Right renal cortex interstitium (tissue), 3 donors: ENCODE data around the gene ENTREP3. TPM values are rescaled to one million over a fixed set of nuclear protein-coding genes. Genes with fewer than 3 reads are reported as not detected.
"Not testable (repeated sequence)": the region's sequence is repeated elsewhere in the genome, so short reads cannot be mapped to it uniquely, and the experiment has no call there.

Experiments
- DNase-seq, 3 donors: peaks; one replicate each; pipeline ENCODE4 v3.0.0-alpha.2; 2013; ENCODE audit warnings: low read depth in 3 of 3, low spot score in 2 of 3
- polyA plus RNA-seq, 3 donors: library from polyadenylated mRNA; unstranded; fragments of 120-200 nt; gene quantifications; one replicate each; pipeline ENCODE4 v1.2.1, GENCODE V29; 2013; ENCODE audit not compliant: insufficient read length in 3 of 3

ENTREP3 gene
- polyA plus RNA-seq, 3 donors: 18.0 to 21.5 (median 19.3) TPM

DNA sequence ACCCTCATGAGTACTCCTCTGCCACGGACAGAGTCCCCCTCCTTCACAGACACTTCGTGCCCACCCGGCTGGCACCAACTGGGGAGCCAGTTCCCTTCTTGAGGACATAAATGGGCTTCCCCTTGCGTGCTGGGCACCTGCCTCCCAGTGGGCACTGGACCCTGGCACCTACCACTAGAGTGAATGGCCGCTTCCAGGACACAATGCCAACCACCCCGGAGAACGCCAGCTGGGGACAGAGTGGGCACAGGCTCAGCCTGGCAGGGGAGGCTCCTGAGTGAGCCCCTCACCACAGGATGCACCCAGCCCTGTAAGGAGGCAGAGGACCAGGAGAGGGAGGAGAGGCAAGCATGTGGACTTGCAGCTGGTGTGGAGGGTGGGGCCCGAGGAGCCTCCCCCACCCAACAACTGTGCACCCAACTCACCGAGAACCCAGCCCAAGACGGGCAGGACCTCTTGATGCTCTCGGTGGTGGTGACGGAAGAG lies 1.0 kb downstream of the ENTREP3 start:
- DNase-seq: no peak

DNA sequence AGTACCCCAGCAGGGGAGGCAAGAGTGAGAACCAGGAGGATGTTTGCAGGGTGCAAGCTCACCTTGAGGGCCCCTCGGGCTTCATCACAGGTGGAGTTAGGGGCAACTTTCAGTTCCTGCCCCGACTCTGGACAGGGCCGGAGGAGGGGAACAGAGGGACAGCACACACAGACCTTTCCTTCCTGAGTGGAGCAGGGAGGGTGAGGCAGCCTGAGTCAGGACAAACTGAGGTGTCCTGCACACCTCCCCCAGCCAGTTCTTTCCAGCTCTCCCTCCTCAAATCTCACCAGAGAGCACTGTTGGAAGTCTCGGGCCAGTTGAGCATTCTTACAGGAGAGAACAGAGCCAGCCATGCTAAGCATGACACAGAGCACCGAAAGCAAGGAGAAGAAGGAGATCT lies 1.5 kb downstream of the ENTREP3 start:
- DNase-seq: no peak

DNA sequence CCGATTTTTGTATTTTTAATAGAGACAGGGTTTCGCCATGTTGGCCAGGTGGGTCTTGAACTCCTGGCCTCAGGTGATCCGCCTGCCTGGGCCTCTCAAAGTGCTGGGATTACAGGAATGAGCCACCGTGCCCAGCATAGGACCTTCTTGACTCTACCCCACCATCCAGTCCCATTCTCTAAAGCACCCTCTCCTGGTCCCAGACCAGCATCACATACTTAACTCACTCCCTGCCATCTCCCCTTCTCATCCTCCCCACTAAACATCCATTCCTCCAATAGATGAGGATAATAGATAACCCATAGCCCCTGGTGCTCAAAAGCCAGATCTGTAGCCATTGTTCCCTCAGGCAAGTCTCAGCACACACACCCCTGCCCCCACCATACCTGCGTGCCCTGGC lies 2.1 kb downstream of the ENTREP3 start:
- DNase-seq: no peak

DNA sequence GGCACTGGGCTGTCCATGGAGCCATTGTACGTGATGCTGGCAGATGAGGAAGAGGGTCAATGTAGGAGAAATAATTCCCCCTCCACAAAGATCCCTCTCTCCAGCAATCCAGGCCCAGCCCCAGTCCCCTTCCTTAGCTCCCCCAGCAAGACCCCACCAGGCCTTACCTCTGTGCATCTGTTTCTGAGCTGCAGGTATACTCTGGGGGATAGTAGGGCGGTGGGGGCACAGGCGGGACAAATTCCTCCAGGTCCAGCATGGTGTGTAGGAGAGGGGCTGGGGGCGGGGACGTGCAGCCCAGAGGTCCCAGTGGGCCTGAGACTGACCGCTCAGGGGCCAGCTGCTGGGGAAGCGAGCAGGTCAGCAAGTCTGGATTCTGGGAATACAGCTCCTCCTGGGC lies 3.7 kb downstream of the ENTREP3 start:
- DNase-seq: no peak

- DNase-seq: peak in 2 of 3 donors; percentile 81 to 88
These were observed 4.4 kb downstream of the ENTREP3 start for GRCh38 chr1:155250633-155251449.

GRCh38 chr1:155250246-155250632 lies 5.0 kb downstream of the ENTREP3 start:
- no peak for DNase-seq

DNA sequence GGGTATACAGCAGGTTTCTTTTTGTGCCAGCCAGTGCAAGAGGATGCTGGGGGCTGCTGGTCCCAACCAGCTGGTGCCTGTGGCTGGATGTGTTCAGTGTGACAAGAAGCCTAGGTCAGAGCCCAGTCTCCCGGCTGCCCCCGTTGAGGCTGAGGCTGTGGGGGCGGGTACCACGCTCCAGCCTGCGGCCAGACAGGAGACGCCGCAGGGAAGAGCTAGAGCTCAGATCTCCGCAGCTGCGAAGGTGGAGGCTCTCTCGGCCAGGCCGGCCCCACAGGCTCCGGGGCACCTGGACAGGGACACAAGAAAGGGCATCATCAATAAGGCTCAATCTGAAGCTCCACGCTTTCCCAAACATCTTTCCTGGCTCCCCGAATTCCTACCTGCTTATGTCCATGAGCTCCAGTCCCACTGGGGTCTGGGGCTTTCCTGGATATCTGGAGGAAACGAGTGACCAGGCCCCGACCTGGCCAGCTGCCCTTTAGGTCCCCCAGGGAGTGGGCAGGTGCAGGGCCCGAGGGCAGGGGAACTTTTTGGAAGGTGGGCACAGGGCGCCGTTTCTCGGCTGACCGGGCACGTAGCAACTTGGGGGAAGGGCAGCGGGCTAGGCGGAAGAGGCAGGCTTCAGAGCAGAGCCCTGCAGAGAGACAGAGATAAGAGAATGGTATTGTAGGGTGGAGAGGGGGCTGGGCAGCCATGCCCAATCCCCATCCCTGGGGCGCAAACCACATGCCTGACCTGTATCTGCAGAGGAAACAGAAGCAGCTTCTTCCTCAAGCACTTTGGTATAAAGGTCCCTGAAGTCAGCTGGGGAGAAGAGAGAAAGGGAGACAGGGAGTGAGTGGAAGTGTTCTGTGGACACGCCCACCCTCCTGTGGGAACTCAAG lies 7.4 kb downstream of the ENTREP3 start:
- no peak for DNase-seq

DNA sequence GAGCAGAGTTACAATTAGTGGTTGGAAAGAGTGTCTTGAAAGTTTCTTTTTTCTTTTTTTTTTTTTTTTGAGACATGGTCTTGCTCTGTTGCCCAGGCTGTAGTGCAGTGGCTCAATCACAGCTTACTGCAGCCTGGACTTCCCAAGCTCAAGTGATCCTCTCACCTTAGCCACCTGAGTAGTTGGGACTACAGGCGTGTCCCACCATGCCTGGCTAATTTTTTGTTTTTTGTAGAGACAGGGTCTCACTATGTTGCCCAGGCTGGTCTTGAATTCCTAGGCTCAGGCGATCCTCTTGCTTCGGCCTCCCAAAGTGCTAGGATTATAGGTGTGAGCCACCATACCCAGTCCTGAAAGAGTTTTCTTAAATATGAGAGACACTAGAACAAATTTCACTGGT lies 8.5 kb downstream of the ENTREP3 start:
- DNase-seq: not testable (repeated sequence)

DNA sequence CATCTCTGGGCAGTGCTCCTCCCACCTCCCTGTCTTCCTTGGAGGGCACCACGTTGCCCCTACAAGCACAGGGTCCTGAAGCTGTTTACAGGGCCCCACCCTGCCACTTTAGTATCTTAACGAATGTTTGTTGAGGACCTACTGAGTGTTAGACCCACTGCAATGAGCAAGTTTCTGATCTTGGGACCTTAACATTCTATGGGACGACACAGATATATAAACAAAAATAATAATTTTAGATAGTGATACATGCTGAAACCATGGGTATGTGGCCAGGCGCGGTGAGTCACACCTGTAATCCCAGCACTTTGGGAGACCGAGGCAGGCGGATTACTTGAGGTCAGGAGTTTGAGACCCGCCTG lies 10.1 kb downstream of the ENTREP3 start:
- no peak for DNase-seq

DNA sequence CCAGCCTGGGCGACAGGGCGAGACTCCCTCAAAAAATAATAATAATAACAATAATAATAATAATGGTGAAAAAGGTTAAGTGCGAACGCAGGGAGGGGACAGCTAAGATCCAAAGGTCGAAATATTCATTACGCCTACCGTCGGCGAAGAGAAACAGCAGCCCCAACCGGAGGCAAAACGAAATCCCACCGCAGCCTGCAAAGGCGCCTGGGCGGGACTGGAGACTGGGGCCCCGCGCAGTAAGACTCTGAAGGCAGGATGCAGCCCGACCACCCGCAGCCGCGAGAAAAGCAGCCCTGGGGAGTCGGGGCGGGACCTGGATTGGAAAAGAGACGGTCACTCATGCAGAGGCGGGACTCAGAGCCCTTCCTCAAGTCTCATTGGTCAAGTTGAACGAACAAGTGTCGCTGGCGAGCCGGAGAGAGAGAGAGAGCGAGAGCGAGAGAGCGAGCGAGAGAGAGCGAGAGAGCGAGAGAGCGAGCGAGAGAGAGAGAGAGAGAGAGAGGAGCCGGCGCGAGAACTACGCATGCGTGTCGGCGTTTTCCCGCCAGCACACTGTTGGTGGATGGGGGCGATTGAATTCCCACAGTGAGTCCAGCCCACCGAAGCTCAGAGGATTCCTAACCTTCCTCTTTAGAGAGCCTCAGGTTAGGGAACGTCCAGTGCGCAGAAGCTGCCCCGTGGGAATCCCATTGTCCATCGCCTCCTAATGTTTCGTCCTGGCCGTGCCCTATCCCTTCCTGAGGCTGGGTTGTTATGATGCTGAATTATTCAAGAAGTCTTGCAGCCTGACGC lies 10.7 kb downstream of the ENTREP3 start:
- peak; percentile 93 to 99 (median 98) for DNase-seq

- no peak for DNase-seq
These were observed 12.4 kb downstream of the ENTREP3 start for GRCh38 chr1:155242805-155243358.

- DNase-seq: no peak
These were observed 13.4 kb downstream of the ENTREP3 start for GRCh38 chr1:155241841-155242264.

DNA sequence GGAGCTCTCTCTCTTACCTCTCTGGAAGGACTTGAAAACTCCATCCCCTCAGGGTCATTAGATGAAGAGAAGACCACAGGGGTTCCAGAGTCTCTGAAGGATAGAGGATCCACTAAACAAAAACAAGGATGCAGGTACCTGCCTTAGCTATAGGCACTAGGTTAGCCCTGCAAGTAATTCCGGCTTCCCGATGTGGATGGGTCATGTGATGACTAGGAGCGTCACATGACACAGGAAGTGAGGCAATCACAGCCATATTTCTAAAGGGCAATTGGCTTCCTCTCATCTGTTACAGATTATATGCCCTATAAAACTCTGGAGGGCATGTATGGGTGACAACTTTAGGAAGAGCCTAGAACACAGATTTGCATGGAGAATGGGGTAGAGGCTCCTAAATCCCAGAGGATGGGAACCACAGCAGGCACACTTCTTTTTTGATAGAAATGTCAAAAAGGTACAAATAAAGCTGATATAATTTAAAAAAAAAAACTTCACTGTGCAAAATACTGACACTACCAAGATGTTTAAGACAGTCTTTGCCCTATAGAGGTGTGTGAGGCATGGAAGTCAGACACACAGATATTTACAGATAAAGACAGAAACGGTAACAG lies 14.1 kb downstream of the ENTREP3 start:
- no peak for DNase-seq

DNA sequence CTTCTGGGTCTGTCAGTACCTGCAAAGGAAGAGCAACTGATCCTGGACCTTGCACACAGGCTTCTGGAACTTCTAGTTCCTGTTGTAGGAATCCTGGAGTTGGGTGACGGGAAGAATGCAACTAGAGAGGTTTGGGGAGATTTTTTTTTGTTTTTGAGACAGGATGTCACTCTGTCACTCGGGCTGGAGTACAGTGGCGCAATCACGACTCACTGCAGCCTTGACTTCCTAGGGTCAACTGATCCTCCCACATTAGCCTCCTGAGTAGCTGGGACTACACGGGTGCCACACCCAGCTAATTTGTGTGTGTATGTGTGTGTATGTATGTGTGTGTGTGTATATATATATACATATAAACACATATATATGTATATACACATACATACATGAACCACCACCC lies 18.8 kb downstream of the ENTREP3 start:
- DNase-seq: no peak

- not testable (repeated sequence) for DNase-seq
These were observed 19.9 kb downstream of the ENTREP3 start for GRCh38 chr1:155235375-155235774.

DNA sequence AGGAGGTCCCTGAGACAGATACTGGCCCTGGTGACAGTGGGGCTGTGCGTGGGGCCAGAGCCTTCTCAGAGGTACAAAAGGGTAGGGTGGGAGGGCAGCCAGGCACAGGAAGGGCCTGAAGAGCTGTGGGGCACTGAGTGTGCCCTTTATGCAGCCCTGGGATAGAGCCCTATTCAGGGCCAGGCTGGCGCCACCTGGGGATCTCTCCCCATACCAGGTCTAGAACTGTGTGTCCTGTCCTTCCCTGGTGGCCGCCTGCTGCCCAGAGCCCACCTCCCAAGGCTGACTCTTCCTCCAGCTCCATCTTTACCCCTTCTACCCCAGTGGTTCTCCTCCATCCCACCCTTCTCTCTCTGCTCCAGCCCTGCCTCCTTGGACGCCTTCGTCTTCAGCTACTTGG lies 21.8 kb downstream of the ENTREP3 start:
- not testable (repeated sequence) for DNase-seq

DNA sequence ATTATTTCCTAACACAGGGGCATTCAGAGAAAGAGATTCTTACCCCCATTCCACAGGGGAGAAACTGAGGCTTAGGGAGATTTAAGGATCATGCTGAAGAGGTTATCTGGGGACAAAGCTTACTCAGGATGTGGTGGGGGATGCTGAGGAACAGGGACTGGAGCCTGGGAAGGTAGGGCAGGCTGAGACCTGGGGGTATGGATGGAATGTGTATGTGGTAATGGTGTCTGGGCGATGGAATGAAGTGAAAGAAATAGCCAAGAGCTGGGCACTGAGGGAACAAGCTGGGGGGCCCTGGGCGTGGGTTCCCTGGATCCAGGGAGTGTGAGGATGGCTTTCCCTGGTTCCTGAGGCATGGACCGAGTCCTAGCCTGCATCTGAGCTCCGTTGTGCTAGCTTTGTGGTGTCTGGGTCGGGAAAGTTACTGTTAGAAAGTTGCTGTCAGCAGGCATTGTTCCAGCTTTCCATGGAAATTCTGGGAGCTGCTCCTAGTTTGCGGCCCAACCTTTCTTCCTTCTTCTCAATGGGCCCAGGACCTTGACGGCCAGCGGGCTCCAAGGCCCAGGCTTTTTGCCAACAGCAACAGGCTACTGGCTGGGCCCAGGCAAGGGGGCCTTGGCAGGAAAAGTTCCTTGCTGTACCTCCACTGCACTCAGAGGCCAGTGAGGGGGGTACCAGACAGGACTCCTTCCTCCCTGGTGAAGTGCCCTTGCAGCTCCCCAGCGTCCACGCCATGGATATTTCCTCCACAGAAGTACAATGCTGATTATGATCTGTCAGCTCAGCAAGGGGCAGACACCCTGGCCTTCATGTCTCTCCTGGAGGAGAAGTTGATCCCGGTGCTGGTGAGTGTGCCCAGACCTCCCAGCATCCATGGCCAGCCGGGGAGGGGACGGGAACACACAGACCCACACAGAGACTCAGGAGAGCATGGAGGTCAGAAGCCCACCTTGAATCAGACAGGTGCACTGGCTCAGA lies 23.0 kb downstream of the ENTREP3 start:
- not testable (repeated sequence) for DNase-seq

DNA sequence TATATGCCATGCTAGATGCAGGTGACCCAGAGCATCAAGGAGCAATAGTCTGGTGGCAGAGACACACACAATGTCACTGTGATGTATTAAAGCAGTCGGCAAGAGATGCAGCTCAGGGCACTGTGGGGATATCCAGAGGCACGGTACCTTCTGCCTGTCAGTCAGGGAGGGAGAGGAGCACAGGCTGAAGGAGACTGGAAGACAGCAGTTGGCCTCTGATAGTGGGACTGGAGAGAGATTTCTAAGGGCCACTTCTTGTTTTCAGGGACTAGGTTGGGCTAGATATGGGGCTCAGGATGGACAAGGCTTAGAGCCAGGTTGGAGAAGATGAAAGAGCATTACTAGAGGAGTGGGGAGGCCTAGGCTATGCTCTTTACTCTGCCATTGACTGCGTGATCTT lies 24.0 kb downstream of the ENTREP3 start:
- DNase-seq: not testable (repeated sequence)

- no peak for DNase-seq
These were observed 27.2 kb downstream of the ENTREP3 start for GRCh38 chr1:155228096-155228427.
